GM21528 (cell line): Measurements from ENCODE around the gene CARD11.
A peak's percentile ranks its signal among the peaks of the same experiment; 100 is the strongest.
"Not testable (repeated sequence)": the region's sequence is repeated elsewhere in the genome, so short reads cannot be mapped to it uniquely, and the experiment has no call there.

ENCODE experiments used
- ATAC-seq: cut with Tn5 transposase; IDR thresholded peaks from one replicate; pipeline ENCODE4 v1.9.1; 2021; ENCODE audit warnings: mild to moderate bottlenecking, moderate library complexity; ENCODE audit not compliant: unreplicated experiment, low FRiP score

The CARD11 gene

GRCh38 chr7:3065724-3066143 is 22.1 kb upstream of the CARD11 start:
- peak; percentile 51 for ATAC-seq

GRCh38 chr7:3064067-3064466 is 20.4 kb upstream of the CARD11 start:
- no peak for ATAC-seq

- peak; percentile 82 for ATAC-seq
These were observed 19.5 kb upstream of the CARD11 start for GRCh38 chr7:3063016-3063753.

- no peak for ATAC-seq
These were observed 13.4 kb upstream of the CARD11 start for GRCh38 chr7:3057066-3057420.

GRCh38 chr7:3056234-3057065 is 12.8 kb upstream of the CARD11 start:
- ATAC-seq, result no peak

GRCh38 chr7:3055626-3056025 is 12.0 kb upstream of the CARD11 start:
- ATAC-seq, result no peak

- peak; percentile 63 for ATAC-seq
These were observed 692 bp downstream of the CARD11 start for GRCh38 chr7:3042861-3043489.

GRCh38 chr7:3041986-3042675 is 1.5 kb downstream of the CARD11 start:
- no peak for ATAC-seq

- ATAC-seq, result no peak
These were observed 3.9 kb downstream of the CARD11 start for GRCh38 chr7:3039787-3040186.

GRCh38 chr7:3038011-3038410 is 5.7 kb downstream of the CARD11 start:
- not testable (repeated sequence) for ATAC-seq

- ATAC-seq, result no peak
These were observed 6.4 kb downstream of the CARD11 start for GRCh38 chr7:3037259-3037658.

- no peak for ATAC-seq
These were observed 9.0 kb downstream of the CARD11 start for GRCh38 chr7:3034591-3035150.

- ATAC-seq, result no peak
These were observed 10.1 kb downstream of the CARD11 start for GRCh38 chr7:3033581-3033980.

- no peak for ATAC-seq
These were observed 10.5 kb downstream of the CARD11 start for GRCh38 chr7:3033136-3033535.

GRCh38 chr7:3032256-3032655 is 11.4 kb downstream of the CARD11 start:
- no peak for ATAC-seq

GRCh38 chr7:3029138-3029537 is 14.5 kb downstream of the CARD11 start:
- no peak for ATAC-seq

- no peak for ATAC-seq
These were observed 14.9 kb downstream of the CARD11 start for GRCh38 chr7:3028758-3029093.

GRCh38 chr7:3028071-3028757 is 15.5 kb downstream of the CARD11 start:
- no peak for ATAC-seq

GRCh38 chr7:3027005-3027845 is 16.4 kb downstream of the CARD11 start:
- ATAC-seq, result no peak
